ENCODE data around the gene LONRF2.

LONRF2 gene

DNA sequence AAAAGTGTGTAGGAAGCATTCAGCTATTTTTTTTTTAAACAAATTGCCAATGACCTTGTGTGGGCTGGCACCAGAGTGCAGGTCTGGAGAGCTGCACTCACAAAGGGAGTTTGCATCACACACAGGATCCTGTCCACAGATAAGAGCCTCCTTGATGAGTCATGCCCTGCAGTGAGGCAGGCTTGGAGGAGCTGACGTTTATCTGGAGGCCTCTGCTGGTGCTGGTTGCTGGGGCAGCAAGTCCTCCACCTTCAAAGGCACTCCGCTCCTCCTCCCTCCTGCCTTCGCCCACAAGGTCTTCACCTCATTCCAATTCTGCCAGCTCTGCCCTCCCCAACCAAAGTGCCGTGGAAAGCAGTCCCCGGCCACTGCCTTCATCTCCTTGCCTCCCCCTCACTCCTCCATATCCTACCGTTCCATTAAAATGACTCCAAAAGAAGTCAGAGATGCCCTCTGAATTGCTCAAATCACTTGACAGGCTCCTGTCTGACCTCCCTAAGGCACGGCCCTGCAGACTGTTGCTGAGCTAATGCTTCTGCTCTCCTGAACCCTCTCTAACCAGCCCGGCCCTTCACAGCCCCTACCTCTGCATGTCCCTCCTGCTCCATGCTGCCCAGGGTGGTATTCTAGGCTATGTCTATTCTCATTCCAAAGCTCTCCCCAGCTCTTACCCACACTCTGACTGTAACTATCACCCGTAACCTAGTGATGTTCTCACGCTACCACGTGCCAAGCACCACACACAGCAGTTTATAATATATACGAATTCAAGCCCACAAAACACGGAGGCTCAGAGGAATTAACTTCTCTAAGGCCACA, 30.9 kb downstream of the LONRF2 start:
- TF ChIP-seq, protein P1, sequence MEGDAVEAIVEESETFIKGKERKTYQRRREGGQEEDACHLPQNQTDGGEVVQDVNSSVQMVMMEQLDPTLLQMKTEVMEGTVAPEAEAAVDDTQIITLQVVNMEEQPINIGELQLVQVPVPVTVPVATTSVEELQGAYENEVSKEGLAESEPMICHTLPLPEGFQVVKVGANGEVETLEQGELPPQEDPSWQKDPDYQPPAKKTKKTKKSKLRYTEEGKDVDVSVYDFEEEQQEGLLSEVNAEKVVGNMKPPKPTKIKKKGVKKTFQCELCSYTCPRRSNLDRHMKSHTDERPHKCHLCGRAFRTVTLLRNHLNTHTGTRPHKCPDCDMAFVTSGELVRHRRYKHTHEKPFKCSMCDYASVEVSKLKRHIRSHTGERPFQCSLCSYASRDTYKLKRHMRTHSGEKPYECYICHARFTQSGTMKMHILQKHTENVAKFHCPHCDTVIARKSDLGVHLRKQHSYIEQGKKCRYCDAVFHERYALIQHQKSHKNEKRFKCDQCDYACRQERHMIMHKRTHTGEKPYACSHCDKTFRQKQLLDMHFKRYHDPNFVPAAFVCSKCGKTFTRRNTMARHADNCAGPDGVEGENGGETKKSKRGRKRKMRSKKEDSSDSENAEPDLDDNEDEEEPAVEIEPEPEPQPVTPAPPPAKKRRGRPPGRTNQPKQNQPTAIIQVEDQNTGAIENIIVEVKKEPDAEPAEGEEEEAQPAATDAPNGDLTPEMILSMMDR (IDR thresholded peaks at IDR 0.05; ENCODE audit: low read depth, low read length, poor library complexity, severe bottlenecking) = no peak
- no peak for TF ChIP-seq EZH2phosphoT487 (IDR thresholded peaks at IDR 0.05; ENCODE audit: borderline replicate concordance, low read length)
- peaks cover 27% of the 10 kb centered on the region for H3K27me3 ChIP-seq (ENCODE audit: control insufficient read depth, low read length)
- no peak overlapping the region for H3K4me2 ChIP-seq (ENCODE audit: low read length)
- no peaks in the 10 kb centered on the region for H3K9me2 ChIP-seq (replicated peaks; ENCODE audit: control insufficient read depth, low read length)
- H3K36me3 ChIP-seq (ENCODE audit: control insufficient read depth, low read length) = no peaks in the 10 kb centered on the region
- no peaks in the 10 kb centered on the region for H3K79me2 ChIP-seq (ENCODE audit: control insufficient read depth, low read length)
- no peak overlapping the region for H3K27ac ChIP-seq (ENCODE audit: low read depth, low read length)
- H4K20me1 ChIP-seq (ENCODE audit: control insufficient read depth, insufficient read depth, low read depth, low read length) = no peaks in the 10 kb centered on the region
- H3F3A ChIP-seq (ENCODE audit: control insufficient read depth, insufficient read depth) = no peaks in the 10 kb centered on the region
- no peaks in the 10 kb centered on the region for H3K4me1 ChIP-seq (ENCODE audit: control insufficient read depth, low read length)
- H3K9me3 ChIP-seq (ENCODE audit: control insufficient read depth, insufficient read depth, low read length) = no peaks in the 10 kb centered on the region
- H3K4me3 ChIP-seq (ENCODE audit: low read length) = no peak overlapping the region

DNA sequence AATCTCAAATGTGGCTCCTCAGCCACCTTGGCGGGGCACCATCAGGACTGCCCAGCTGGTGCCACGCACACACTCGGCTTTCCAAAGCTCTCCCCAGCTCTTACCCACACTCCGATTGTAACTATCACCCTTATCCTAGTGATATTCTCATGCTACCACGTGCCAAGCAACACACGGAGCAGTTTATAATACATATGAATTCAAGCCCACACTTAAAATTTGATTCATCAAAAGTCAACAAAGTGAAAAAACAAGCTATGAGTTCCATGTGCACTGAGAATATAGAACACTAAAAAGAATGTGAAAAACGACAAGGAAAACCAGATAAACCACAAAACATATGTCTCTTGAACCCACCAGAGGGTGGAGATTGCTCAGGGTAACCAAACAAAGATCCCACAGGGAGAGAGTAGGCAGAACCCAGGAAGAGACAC, 31.6 kb downstream of the LONRF2 start:
- H3K4me1 ChIP-seq (ENCODE audit: control insufficient read depth, low read length) = no peaks in the 10 kb centered on the region
- no peak overlapping the region for H3K27ac ChIP-seq (ENCODE audit: low read depth, low read length)
- no peaks in the 10 kb centered on the region for H3K9me3 ChIP-seq (ENCODE audit: control insufficient read depth, insufficient read depth, low read length)
- no peaks in the 10 kb centered on the region for H3K79me2 ChIP-seq (ENCODE audit: control insufficient read depth, low read length)
- no peak overlapping the region for H3K4me2 ChIP-seq (ENCODE audit: low read length)
- H3K36me3 ChIP-seq (ENCODE audit: control insufficient read depth, low read length) = no peaks in the 10 kb centered on the region
- no peaks in the 10 kb centered on the region for H3F3A ChIP-seq (ENCODE audit: control insufficient read depth, insufficient read depth)
- H3K27me3 ChIP-seq (ENCODE audit: control insufficient read depth, low read length) = peaks cover 22% of the 10 kb centered on the region
- no peak overlapping the region for H3K4me3 ChIP-seq (ENCODE audit: low read length)
- H4K20me1 ChIP-seq (ENCODE audit: control insufficient read depth, insufficient read depth, low read depth, low read length) = no peaks in the 10 kb centered on the region
- no peaks in the 10 kb centered on the region for H3K9me2 ChIP-seq (replicated peaks; ENCODE audit: control insufficient read depth, low read length)
- TF ChIP-seq, protein P1 (IDR thresholded peaks at IDR 0.05; ENCODE audit: low read depth, low read length, poor library complexity, severe bottlenecking) = no peak
- no peak for TF ChIP-seq EZH2phosphoT487 (IDR thresholded peaks at IDR 0.05; ENCODE audit: borderline replicate concordance, low read length)

DNA sequence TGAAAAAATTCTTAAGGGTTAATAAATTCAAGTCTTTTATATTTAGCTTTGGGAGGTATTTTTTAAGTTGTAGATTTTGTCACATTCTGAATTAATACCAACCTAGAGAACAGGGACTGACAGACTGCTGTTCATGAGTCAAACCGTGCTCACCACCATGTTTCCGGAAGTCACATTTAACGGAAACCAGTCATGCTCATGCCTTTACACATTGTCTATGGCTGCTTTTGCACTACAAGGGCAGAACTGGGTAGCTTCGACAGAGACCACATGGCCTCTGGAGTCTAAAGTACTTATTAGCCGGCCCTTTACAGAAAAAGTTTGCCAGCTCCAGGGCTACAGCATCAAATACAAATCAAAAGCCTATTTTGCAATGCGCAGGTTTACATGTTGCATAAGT, 33.3 kb downstream of the LONRF2 start:
- H3K79me2 ChIP-seq (ENCODE audit: control insufficient read depth, low read length) = no peaks in the 10 kb centered on the region
- H3K9me2 ChIP-seq (replicated peaks; ENCODE audit: control insufficient read depth, low read length) = no peaks in the 10 kb centered on the region
- peaks cover 21% of the 10 kb centered on the region for H3K27me3 ChIP-seq (ENCODE audit: control insufficient read depth, low read length)
- H3F3A ChIP-seq (ENCODE audit: control insufficient read depth, insufficient read depth) = no peaks in the 10 kb centered on the region
- H3K36me3 ChIP-seq (ENCODE audit: control insufficient read depth, low read length) = no peaks in the 10 kb centered on the region
- H3K27ac ChIP-seq (ENCODE audit: low read depth, low read length) = no peak overlapping the region
- H3K4me1 ChIP-seq (ENCODE audit: control insufficient read depth, low read length) = no peaks in the 10 kb centered on the region
- no peaks in the 10 kb centered on the region for H4K20me1 ChIP-seq (ENCODE audit: control insufficient read depth, insufficient read depth, low read depth, low read length)
- TF ChIP-seq EZH2phosphoT487 (IDR thresholded peaks at IDR 0.05; ENCODE audit: borderline replicate concordance, low read length) = no peak
- TF ChIP-seq, protein P1 (IDR thresholded peaks at IDR 0.05; ENCODE audit: low read depth, low read length, poor library complexity, severe bottlenecking) = no peak
- H3K9me3 ChIP-seq (ENCODE audit: control insufficient read depth, insufficient read depth, low read length) = no peaks in the 10 kb centered on the region
- H3K4me2 ChIP-seq (ENCODE audit: low read length) = no peak overlapping the region
- H3K4me3 ChIP-seq (ENCODE audit: low read length) = no peak overlapping the region

Data from DOHH2 (cell line).